Ascending aorta (tissue), 2 donors: ENCODE measurements around the gene RARB. TPM values are rescaled to one million over a fixed set of nuclear protein-coding genes. Genes with fewer than 3 reads are reported as not detected.

Source experiments
- DNase-seq, 2 donors: peaks; one replicate each; pipeline ENCODE4 v3.0.0-alpha.2; 2019; ENCODE audit warnings: low spot score in 2 of 2
- H3K27ac ChIP-seq, 2 donors: fragments of 200-600 bp; sonication (generic); one replicate each; pipeline ENCODE4 v1.5.1; 2016 to 2017; ENCODE audit warnings: mild to moderate bottlenecking in 1 of 2
- H3K27me3 ChIP-seq: fragments of 200-600 bp; sonication (generic); one replicate; pipeline ENCODE4 v1.5.1; 2017
- H3K36me3 ChIP-seq, 2 donors: fragments of 200-600 bp; sonication (generic); one replicate each; pipeline ENCODE4 v1.5.1; 2016
- H3K4me1 ChIP-seq, 2 donors: fragments of 200-600 bp; sonication (generic); one replicate each; pipeline ENCODE4 v1.5.1; 2016 to 2017; ENCODE audit warnings: mild to moderate bottlenecking in 1 of 2
- H3K4me3 ChIP-seq, 2 donors: fragments of 200-600 bp; sonication (generic); one replicate each; pipeline ENCODE4 v1.5.1; 2016 to 2017; ENCODE audit warnings: mild to moderate bottlenecking in 1 of 2
- H3K9me3 ChIP-seq, 2 donors: fragments of 200-600 bp; sonication (generic); one replicate each; pipeline ENCODE4 v1.5.1; 2016
- intact Hi-C: fragments of 100-400 bp; cut with DNase I; formaldehyde crosslinking; loops from one replicate; pipeline ENCODE4 v1.15.1; 2023
- total RNA-seq: library from RNA; depleted of rRNA; stranded (reverse); fragments of >200 nt; gene quantifications from one replicate; pipeline ENCODE4 v1.1.0, GENCODE V29; 2016
- TF ChIP-seq, protein P1 (sequence below), 3 experiments: fragments of 200-600 bp in 2 of 3; fragments of 450-650 bp in 1 of 3; sonication (generic) in 2 of 3; IDR thresholded peaks; one replicate each; pipeline ENCODE4 v1.5.1; 2016 to 2019; ENCODE audit warnings: antibody characterized with exemption in 3 of 3, mild to moderate bottlenecking in 1 of 3, moderate library complexity in 1 of 3

RARB gene
- total RNA-seq, 1 donor from 2014 or later, result 52.7 TPM

- Histone ChIP-seq H3K36me3 (peaks cover 24 to 54% of the 10 kb centered on the region in 2 donors), H3K4me1 (peaks cover 0 to 8% of the 10 kb centered on the region in 2 donors), H3K27me3 (no peaks in the 10 kb centered on the region), H3K9me3 (no peaks in the 10 kb centered on the region), H3K4me3 (no peak overlapping the region), H3K27ac (peak overlapping the region in 1 of 2 donors; percentile 20)
- intact Hi-C loops, result no loop called here
- DNase-seq, result no peak
- TF ChIP-seq, protein P1, sequence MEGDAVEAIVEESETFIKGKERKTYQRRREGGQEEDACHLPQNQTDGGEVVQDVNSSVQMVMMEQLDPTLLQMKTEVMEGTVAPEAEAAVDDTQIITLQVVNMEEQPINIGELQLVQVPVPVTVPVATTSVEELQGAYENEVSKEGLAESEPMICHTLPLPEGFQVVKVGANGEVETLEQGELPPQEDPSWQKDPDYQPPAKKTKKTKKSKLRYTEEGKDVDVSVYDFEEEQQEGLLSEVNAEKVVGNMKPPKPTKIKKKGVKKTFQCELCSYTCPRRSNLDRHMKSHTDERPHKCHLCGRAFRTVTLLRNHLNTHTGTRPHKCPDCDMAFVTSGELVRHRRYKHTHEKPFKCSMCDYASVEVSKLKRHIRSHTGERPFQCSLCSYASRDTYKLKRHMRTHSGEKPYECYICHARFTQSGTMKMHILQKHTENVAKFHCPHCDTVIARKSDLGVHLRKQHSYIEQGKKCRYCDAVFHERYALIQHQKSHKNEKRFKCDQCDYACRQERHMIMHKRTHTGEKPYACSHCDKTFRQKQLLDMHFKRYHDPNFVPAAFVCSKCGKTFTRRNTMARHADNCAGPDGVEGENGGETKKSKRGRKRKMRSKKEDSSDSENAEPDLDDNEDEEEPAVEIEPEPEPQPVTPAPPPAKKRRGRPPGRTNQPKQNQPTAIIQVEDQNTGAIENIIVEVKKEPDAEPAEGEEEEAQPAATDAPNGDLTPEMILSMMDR (IDR thresholded peaks at IDR 0.05), result no peak
Measured at GRCh38 chr3:25604107-25604805, 176.2 kb downstream of the RARB start.

DNA sequence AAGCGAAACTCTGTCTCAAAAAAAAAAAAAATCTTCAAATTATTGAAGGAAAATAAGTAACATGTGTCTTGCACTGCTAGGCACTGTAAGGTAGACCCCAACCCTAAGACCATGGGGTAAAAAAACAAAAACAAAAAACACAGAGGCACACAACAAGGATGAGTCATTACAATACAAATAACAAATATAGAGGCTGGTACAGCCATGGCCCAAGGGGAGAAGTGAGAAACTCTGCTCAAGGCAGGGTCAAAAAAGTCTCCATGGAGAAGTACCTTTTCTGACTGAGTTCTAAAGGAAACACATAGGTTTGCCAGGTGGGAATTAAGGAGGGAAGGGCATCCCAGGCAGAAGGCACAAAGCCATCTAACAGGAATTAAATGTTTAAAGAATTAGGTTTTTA is 182.1 kb downstream of the RARB start:
- Histone ChIP-seq H3K36me3 (peaks cover 56 to 80% of the 10 kb centered on the region in 2 donors), H3K27ac (no peak overlapping the region), H3K27me3 (no peaks in the 10 kb centered on the region), H3K4me3 (no peak overlapping the region), H3K9me3 (no peaks in the 10 kb centered on the region), H3K4me1 (no peaks in the 10 kb centered on the region)
- no peak for DNase-seq
- TF ChIP-seq, protein P1 (IDR thresholded peaks at IDR 0.05), result no peak
- intact Hi-C loops, result no loop called here

GRCh38 chr3:25610779-25611178 is 182.7 kb downstream of the RARB start:
- Histone ChIP-seq H3K9me3 (no peaks in the 10 kb centered on the region), H3K4me1 (no peaks in the 10 kb centered on the region), H3K27me3 (no peaks in the 10 kb centered on the region), H3K4me3 (no peak overlapping the region), H3K27ac (no peak overlapping the region), H3K36me3 (peaks cover 62 to 80% of the 10 kb centered on the region in 2 donors)
- intact Hi-C loops, result no loop called here
- no peak for DNase-seq
- TF ChIP-seq, protein P1 (IDR thresholded peaks at IDR 0.05), result no peak

DNA sequence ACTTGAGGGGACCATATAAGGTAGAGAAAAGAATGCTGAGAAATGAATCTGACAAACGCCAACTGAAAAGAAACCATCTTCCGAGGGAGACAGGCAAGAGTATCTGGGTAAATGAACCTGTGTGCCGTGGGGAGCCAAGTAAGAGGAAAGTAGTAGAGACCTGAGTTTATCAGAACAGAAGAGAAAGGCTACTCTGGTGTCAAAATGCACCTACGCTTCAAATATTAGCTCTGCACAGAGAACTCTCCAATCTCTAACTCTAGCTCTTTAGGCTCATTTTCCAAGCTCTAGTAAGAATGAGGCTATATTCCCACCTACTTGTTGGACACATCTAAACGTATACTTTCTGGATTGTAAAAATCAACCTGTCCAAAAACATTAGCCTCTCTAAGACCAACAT is 183.1 kb downstream of the RARB start:
- peaks cover 62 to 77% of the 10 kb centered on the region in 2 donors for H3K36me3 ChIP-seq

DNA sequence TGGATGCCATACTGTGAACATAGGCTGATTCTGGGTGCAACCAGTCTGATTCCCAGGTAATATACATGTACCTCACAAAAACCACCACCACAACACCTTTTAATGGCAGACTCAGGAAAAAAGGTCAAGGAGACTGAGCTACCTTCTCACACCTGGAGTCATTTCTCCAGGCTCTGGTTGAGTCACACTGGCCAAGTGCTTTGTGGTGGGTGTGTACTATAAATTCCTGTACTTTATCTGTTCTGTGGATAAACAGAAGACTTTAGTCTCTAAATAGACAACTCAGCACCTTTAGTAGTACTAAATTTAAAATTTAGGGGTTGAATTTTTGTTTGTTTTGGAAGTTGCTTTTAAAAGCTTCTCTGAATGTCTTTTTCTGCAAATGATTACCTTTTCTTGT is 190.0 kb downstream of the RARB start:
- H3K4me1 ChIP-seq, result no peaks in the 10 kb centered on the region

More for the DNA sequence above, 183.1 kb downstream of the RARB start:
- Histone ChIP-seq H3K27ac (no peak overlapping the region), H3K4me1 (no peaks in the 10 kb centered on the region), H3K4me3 (no peak overlapping the region), H3K9me3 (no peaks in the 10 kb centered on the region), H3K27me3 (no peaks in the 10 kb centered on the region)
- no peak for DNase-seq
- intact Hi-C loops, result no loop called here
- TF ChIP-seq, protein P1 (IDR thresholded peaks at IDR 0.05), result no peak

More for the DNA sequence above, 190.0 kb downstream of the RARB start:
- TF ChIP-seq, protein P1 (IDR thresholded peaks at IDR 0.05), result no peak
- peaks cover 39 to 51% of the 10 kb centered on the region in 2 donors for H3K36me3 ChIP-seq
- H3K4me3 ChIP-seq, result no peak overlapping the region
- H3K27ac ChIP-seq, result no peak overlapping the region
- intact Hi-C loops, result no loop called here
- no peak for DNase-seq
- H3K27me3 ChIP-seq, result no peaks in the 10 kb centered on the region
- no peaks in the 10 kb centered on the region for H3K9me3 ChIP-seq
